Activated B cell treated with CpG ODN at 0.5 μM for 24 hours (primary cell): ENCODE data around the gene KLF13. TPM values are rescaled to one million over a fixed set of nuclear protein-coding genes. Genes with fewer than 3 reads are reported as not detected.

ENCODE experiments used
- ATAC-seq: fragments of 200-7000 bp; cut with Tn5 transposase; one replicate; pipeline ENCODE4 v1.10.0; 2021; ENCODE audit warnings: low read depth, mild to moderate bottlenecking, moderate library complexity
- CTCF ChIA-PET: fragments of 350-600 bp; sonication (Branson Sonifier 250); formaldehyde crosslinking; loops from one replicate; lab custom pipeline; 2021; ENCODE audit warnings: antibody characterized with exemption; lab: Charles Lee
- POLR2A ChIA-PET: fragments of 350-600 bp; sonication (Branson Sonifier 250); formaldehyde crosslinking; loops from one replicate; lab custom pipeline; 2021; ENCODE audit warnings: antibody characterized with exemption; lab: Charles Lee
- DNase-seq: peaks from one replicate; pipeline ENCODE4 v3.0.0; 2022
- H3K27ac Mint-ChIP-seq: one replicate; pipeline ENCODE4 v1.8.0; 2020; ENCODE audit warnings: mixed read lengths
- H3K27me3 Mint-ChIP-seq: one replicate; pipeline ENCODE4 v1.8.0; 2021; ENCODE audit warnings: mixed read lengths
- H3K36me3 Mint-ChIP-seq: one replicate; pipeline ENCODE4 v1.8.0; 2021; ENCODE audit warnings: low read depth, mixed read lengths
- H3K4me1 Mint-ChIP-seq: one replicate; pipeline ENCODE4 v1.8.0; 2021; ENCODE audit warnings: mixed read lengths
- H3K4me3 Mint-ChIP-seq: one replicate; pipeline ENCODE4 v1.8.0; 2020; ENCODE audit warnings: mild to moderate bottlenecking, mixed read lengths
- H3K9me3 Mint-ChIP-seq: one replicate; pipeline ENCODE4 v1.8.0; 2020; ENCODE audit warnings: mixed read lengths
- CTCF ChIP-seq: fragments of 200-600 bp; IDR thresholded peaks from one replicate; pipeline ENCODE4 v1.8.0; 2022; ENCODE audit warnings: antibody characterized with exemption, mild to moderate bottlenecking
- intact Hi-C: fragments of 100-400 bp; cut with micrococcal nuclease; formaldehyde crosslinking; loops from one replicate; pipeline ENCODE4 v1.15.1; 2024
- total RNA-seq: library from RNA; stranded (reverse); gene quantifications from 2 replicates; pipeline ENCODE4 v1.2.3, GENCODE V29; 2022

The KLF13 gene
- 177 and 178 TPM in 2 replicates for total RNA-seq

- ATAC-seq (peak; percentile 73), DNase-seq (peak; percentile 100)
- CTCF ChIA-PET: interaction anchor here (0.7 to 4.2 kb wide), 12 partner anchors 27 to 162 kb away, joined by 3 to 47 read pairs (median 3); no protein-coding TSS in a partner anchor
- H3K27me3 Mint-ChIP-seq: no peaks in the 10 kb centered on the region
- no peaks in the 10 kb centered on the region for H3K9me3 Mint-ChIP-seq
- H3K4me1 Mint-ChIP-seq: peaks cover 62% of the 10 kb centered on the region
- TF ChIP-seq CTCF: no peak
- intact Hi-C loops: loop anchor here (1.0 to 5.0 kb wide), 8 partner anchors 27 to 546 kb away; partner anchors contain the start of gene OTUD7A
- H3K27ac Mint-ChIP-seq: peak within 1 kb of the TSS; percentile 98
- H3K36me3 Mint-ChIP-seq: peaks cover 23% of the 10 kb centered on the region
- H3K4me3 Mint-ChIP-seq: peak within 1 kb of the TSS; percentile 93
- POLR2A ChIA-PET: interaction anchor here (0.5 to 8.9 kb wide), 43 partner anchors 9 to 702 kb away, joined by 3 to 406 read pairs (median 6); partner anchors contain the start of gene ARHGAP11B
Measured at GRCh38 chr15:31326156-31326874, at the start of gene KLF13. Gene KLF13 (plus strand): TSS chr15:31326835. CDS start chr15:31327213, 378 bp downstream.

GRCh38 chr15:31277335-31278060, 49.1 kb upstream of the KLF13 start:
- Mint-ChIP-seq H3K36me3 (no peaks in the 10 kb centered on the region), H3K4me1 (peaks cover 23% of the 10 kb centered on the region), H3K27ac (no peak overlapping the region), H3K27me3 (no peaks in the 10 kb centered on the region), H3K4me3 (no peak overlapping the region), H3K9me3 (no peaks in the 10 kb centered on the region)
- CTCF ChIA-PET: interaction anchor here (0.9 kb wide), 1 partner anchor 14 kb away, joined by 3 read pairs; no protein-coding TSS in a partner anchor
- no peak for DNase-seq
- no peak for ATAC-seq
- no peak for TF ChIP-seq CTCF
- intact Hi-C loops: no loop called here
- POLR2A ChIA-PET: no interaction called here

DNA sequence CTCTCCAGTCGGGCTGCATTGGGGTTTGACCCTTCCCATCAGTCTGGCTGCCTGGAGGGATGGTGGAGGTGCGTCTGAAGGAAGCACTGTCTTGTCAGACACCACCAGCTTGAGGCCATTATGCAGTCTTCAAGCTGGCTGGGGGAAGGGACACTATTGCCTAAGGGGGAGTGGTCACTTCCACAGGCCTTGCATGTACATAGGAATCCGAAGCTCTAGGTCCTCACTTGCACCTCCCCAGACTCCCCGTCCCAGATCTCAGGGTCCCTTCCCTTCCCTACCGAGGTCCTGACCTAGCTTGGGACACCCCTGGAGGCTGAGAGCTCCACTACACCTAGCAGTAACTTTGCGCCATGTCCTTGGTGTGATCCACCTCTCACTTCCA, 48.6 kb upstream of the KLF13 start:
- Mint-ChIP-seq H3K27ac (no peak overlapping the region), H3K36me3 (no peaks in the 10 kb centered on the region), H3K4me1 (peaks cover 17% of the 10 kb centered on the region), H3K27me3 (no peaks in the 10 kb centered on the region), H3K9me3 (no peaks in the 10 kb centered on the region), H3K4me3 (no peak overlapping the region)
- ChIA-PET CTCF (interaction anchor here (0.9 kb wide), 1 partner anchor 15 kb away, joined by 3 read pairs; no protein-coding TSS in a partner anchor), POLR2A (no interaction called here)
- TF ChIP-seq CTCF: no peak
- intact Hi-C loops: no loop called here
- no peak for DNase-seq
- no peak for ATAC-seq

- Mint-ChIP-seq H3K9me3 (no peaks in the 10 kb centered on the region), H3K4me1 (peaks cover 11% of the 10 kb centered on the region), H3K27me3 (no peaks in the 10 kb centered on the region), H3K4me3 (no peak overlapping the region), H3K36me3 (no peaks in the 10 kb centered on the region), H3K27ac (no peak overlapping the region)
- ChIA-PET CTCF (interaction anchor here (0.9 kb wide), 1 partner anchor 15 kb away, joined by 3 read pairs; no protein-coding TSS in a partner anchor), POLR2A (no interaction called here)
- ATAC-seq (no peak), DNase-seq (no peak)
- intact Hi-C loops: no loop called here
- TF ChIP-seq CTCF: no peak
Measured at GRCh38 chr15:31278544-31279220, 48.0 kb upstream of the KLF13 start.
